Tibial nerve (tissue), 4 donors: ENCODE measurements around the gene MRPS5.

Source experiments
- EP300 ChIP-seq, 2 donors: sonication (generic); formaldehyde crosslinking; IDR thresholded peaks; one replicate each; pipeline ENCODE4 v1.6.1; 2017; ENCODE audit warnings: antibody characterized with exemption in 2 of 2, mild to moderate bottlenecking in 1 of 2
- POLR2A ChIP-seq, 2 donors: fragments of 450-650 bp; IDR thresholded peaks; one replicate each; pipeline ENCODE4 v1.6.1; 2017; ENCODE audit warnings: antibody characterized with exemption in 2 of 2, mild to moderate bottlenecking in 2 of 2, moderate library complexity in 2 of 2
- TF ChIP-seq, protein P1 (sequence below), 5 experiments: fragments of 200-600 bp in 3 of 5; fragments of 450-650 bp in 2 of 5; sonication (generic) in 3 of 5; IDR thresholded peaks; one replicate each; pipeline ENCODE4 v1.5.1; 2016 to 2019; ENCODE audit warnings: antibody characterized with exemption in 5 of 5, mild to moderate bottlenecking in 3 of 5, moderate library complexity in 2 of 5

DNA sequence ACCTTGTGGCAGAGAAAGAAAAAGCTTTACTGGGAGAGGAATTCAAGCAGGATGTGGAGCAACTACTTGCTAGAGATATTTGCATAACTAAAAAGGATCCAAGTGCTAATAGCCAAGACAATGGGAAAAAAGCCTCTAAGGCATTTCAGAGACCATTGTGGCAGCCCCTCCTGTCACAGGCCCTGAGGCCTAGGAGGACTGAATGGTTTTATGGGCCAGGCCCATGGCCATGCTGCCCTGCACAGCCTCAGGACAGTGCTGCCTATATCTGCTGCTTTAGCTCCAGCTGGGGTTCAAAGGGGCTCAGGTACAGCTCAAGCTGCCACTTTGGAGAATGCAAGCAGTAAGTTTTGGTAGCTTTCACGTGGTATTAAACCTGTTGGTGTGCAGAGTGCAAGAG, 17.1 kb upstream of the MRPS5 start:
- TF ChIP-seq, protein P1, sequence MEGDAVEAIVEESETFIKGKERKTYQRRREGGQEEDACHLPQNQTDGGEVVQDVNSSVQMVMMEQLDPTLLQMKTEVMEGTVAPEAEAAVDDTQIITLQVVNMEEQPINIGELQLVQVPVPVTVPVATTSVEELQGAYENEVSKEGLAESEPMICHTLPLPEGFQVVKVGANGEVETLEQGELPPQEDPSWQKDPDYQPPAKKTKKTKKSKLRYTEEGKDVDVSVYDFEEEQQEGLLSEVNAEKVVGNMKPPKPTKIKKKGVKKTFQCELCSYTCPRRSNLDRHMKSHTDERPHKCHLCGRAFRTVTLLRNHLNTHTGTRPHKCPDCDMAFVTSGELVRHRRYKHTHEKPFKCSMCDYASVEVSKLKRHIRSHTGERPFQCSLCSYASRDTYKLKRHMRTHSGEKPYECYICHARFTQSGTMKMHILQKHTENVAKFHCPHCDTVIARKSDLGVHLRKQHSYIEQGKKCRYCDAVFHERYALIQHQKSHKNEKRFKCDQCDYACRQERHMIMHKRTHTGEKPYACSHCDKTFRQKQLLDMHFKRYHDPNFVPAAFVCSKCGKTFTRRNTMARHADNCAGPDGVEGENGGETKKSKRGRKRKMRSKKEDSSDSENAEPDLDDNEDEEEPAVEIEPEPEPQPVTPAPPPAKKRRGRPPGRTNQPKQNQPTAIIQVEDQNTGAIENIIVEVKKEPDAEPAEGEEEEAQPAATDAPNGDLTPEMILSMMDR (IDR thresholded peaks at IDR 0.05) = no peak
- TF ChIP-seq POLR2A (IDR thresholded peaks at IDR 0.05) = no peak
- no peak for TF ChIP-seq EP300 (IDR thresholded peaks at IDR 0.05)
